Testis (tissue), 2 donors: Measurements from ENCODE around the gene PSAPL1.

Experiments used
- CTCF ChIP-seq, 3 experiments: fragments of 450-650 bp in 2 of 3; fragments of 200-600 bp in 1 of 3; sonication (generic) in 1 of 3; IDR thresholded peaks; one replicate each; pipeline ENCODE4 v1.5.1; 2016 to 2019; ENCODE audit warnings: antibody characterized with exemption in 3 of 3, mild to moderate bottlenecking in 2 of 3, moderate library complexity in 1 of 3
- POLR2A ChIP-seq: fragments of 450-650 bp; IDR thresholded peaks from one replicate; pipeline ENCODE4 v1.6.1; 2017; ENCODE audit warnings: antibody characterized with exemption, mild to moderate bottlenecking, moderate library complexity

- TF ChIP-seq CTCF (IDR thresholded peaks at IDR 0.05) (no peak), POLR2A (no peak)
These were observed 477 bp downstream of the PSAPL1 start for GRCh38 chr4:7434141-7434765.
